Heart right ventricle (tissue), 16 donors: ENCODE results near the gene TSKS. TPM values are rescaled to one million over a fixed set of nuclear protein-coding genes. Genes with fewer than 3 reads are reported as not detected.
A peak's percentile ranks its signal among the peaks of the same experiment; 100 is the strongest.

Experiments
- ATAC-seq, 8 donors: fragments of 200-7000 bp; cut with Tn5 transposase; one replicate each; pipeline ENCODE4 v1.9.1; 2020; ENCODE audit warnings: mild to moderate bottlenecking in 8 of 8, moderate library complexity in 8 of 8, moderate number of reproducible peaks in 1 of 8
- DNase-seq, 2 donors: peaks; one replicate each; pipeline ENCODE4 v3.0.0-alpha.2; 2020
- H3K27ac ChIP-seq, 10 donors: fragments of 200-600 bp; sonication (generic) in 2 of 10; one replicate each; pipeline versions ENCODE4 v1.5.0 to v1.8.0; 2020 to 2022; ENCODE audit warnings: mild to moderate bottlenecking in 3 of 10
- H3K27me3 ChIP-seq, 7 donors: fragments of 200-600 bp; one replicate each; pipeline ENCODE4 v1.8.0; 2021 to 2022; ENCODE audit warnings: mild to moderate bottlenecking in 2 of 7
- H3K36me3 ChIP-seq, 9 donors: fragments of 200-600 bp; sonication (generic) in 1 of 9; one replicate each; pipeline versions ENCODE4 v1.5.0 to v1.8.0; 2020 to 2022; ENCODE audit warnings: mild to moderate bottlenecking in 2 of 9
- H3K4me1 ChIP-seq, 9 donors: fragments of 200-600 bp; sonication (generic) in 1 of 9; one replicate each; pipeline versions ENCODE4 v1.5.0 to v1.8.0; 2020 to 2022; ENCODE audit warnings: mild to moderate bottlenecking in 4 of 9
- H3K4me3 ChIP-seq, 10 donors: fragments of 200-600 bp; sonication (generic) in 2 of 10; one replicate each; pipeline versions ENCODE4 v1.5.0 to v1.8.0; 2020 to 2022; ENCODE audit warnings: mild to moderate bottlenecking in 7 of 10, moderate library complexity in 2 of 10
- H3K9me3 ChIP-seq, 11 donors: fragments of 200-600 bp in 10 of 11; sonication (generic) in 2 of 11; one replicate each; pipeline versions ENCODE4 v1.5.0 to v1.8.0; 2013 to 2022; ENCODE audit warnings: mild to moderate bottlenecking in 2 of 11, control low read depth in 1 of 11, moderate library complexity in 1 of 11
- WGBS, 2 donors: extraction: QIAGEN DNeasy Blood & Tissue Kit; methylation state at CpG; one replicate each; pipeline ENCODE4 v1.1.7; 2013; ENCODE audit warnings: inconsistent platforms in 1 of 2; 5-methylcytosine and 5-hydroxymethylcytosine counted together
- intact Hi-C, 10 donors: fragments of 100-400 bp; cut with DNase I; formaldehyde crosslinking; loops; one replicate each; pipeline versions ENCODE4 v1.11.1 to v1.14.2; 2022
- polyA plus RNA-seq, 2 donors: library from polyadenylated mRNA; stranded (reverse); fragments of 200-250 nt; gene quantifications; one replicate each; pipeline ENCODE4 v1.2.3, GENCODE V29; 2013
- total RNA-seq, 10 donors: library from RNA; stranded (reverse); fragmentation: NEBNext Ultra II Directional in 3 of 10; extraction: Animal tissue kit (Norgen Biotek cat#: 25700) in 3 of 10; gene quantifications; one replicate each; pipeline versions ENCODE4 v1.2.1 to v1.2.4, GENCODE V29; 2021 to 2023
- TF ChIP-seq, protein P1 (sequence below), 9 donors: fragments of 200-600 bp; sonication (generic) in 2 of 9; IDR thresholded peaks; one replicate each; pipeline versions ENCODE4 v1.5.0 to v1.8.0; 2021 to 2022; ENCODE audit warnings: antibody characterized with exemption in 9 of 9, mild to moderate bottlenecking in 5 of 9, moderate library complexity in 1 of 9
- donor health status: Arrhythmogenic right ventricular cardiomyopathy.
- donor health status: ischemic (EF 13 %, LVEDD 7.1; RV severe dilation, severe dysfunction).
- donor health status: healthy with polysubstance abuse.
- donor health status: DM: no; HTN: yes; CAD: no.
- donor health status: DM: no; HTN: no; CAD: no.
- donor health status: ischemic (EF 25% LVEDD 6.9; RV normal size, moderate dysfunction).
- donor health status: ischemic (EF 25% LVEDD 5.7; RV mildly dilated, moderate dysfunction).
- donor health status: healthy.
- donor health status: DM: yes; HTN: yes; CAD: no.
- donor health status: Ischemic cardiomyopathy.
- donor health status: ischemic (EF 35%, LVEDD 5.7; RV mildly dilated, moderate dysfunction).
- donor health status: nonischemic (EF 11% LVEDD 7.7; RV severe dilation, severe dysfunction).
- donor health status: DM: yes; HTN: yes; CAD: no.
- donor health status: PGD.
- donor health status: ischemic (EF 29% LVEDD 5.4; RV normal size, mild dysfunction).
- donor health status: nonischemic (EF 23%, LVEDD 6.1; RV moderate dilation, normal function).

TSKS gene
- total and polyA plus RNA-seq, 12 donors = 0.15 to 3.4 (median 0.40) TPM; not detected in 2

DNA sequence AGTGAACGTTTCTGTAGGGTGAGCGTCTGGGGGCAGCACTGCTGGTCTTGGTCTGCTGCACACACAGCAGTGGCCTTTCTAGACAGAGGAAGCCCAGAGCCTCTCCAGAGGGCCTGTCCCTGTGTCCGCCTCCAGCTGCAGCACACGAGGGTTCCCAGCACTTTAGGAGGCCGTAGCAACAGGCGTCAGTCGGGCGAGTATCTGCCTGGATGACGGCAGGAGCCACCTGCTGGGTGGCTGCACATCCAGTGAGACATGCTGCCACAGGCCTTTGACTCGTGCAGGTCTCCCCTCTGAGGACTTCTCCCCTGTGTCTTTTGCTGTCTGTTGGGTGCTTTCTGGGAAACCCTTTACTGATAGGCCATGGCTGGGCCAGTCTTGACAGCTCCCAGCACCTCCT, 25.8 kb upstream of the TSKS start:
- 82 to 84% methylated on average over 10 of the region's 10 CpGs for WGBS, 2 donors
- peaks cover 0 to 18% (median 9%) of the 10 kb centered on the region in 9 donors for H3K4me1 ChIP-seq
- intact Hi-C loops = no loop called here

DNA sequence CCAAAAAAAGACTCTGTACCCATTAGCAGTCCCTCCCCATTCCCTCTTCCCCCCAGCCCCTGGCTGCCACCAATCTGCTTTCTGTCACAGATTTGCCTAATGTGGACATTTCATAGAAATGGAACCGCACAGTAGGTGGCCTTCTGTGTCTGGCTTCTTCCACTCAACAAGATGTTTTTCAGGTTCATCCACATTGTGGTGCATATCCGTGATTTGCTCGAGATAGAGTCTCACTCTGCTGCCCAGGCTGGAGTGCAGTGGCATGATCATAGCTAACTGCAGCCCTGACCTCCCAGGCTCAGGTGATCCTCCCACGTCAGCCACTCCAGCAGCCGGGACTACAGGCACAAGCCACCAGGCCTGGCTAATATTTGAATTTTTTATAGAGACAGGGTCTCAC, 24.6 kb upstream of the TSKS start:
- Histone ChIP-seq H3K4me1 (peaks cover 0 to 18% (median 9%) of the 10 kb centered on the region in 9 donors), H3K27ac (no peak overlapping the region), H3K4me3 (no peak overlapping the region), H3K9me3 (no peaks in the 10 kb centered on the region), H3K36me3 (peaks cover 0 to 97% (median 33%) of the 10 kb centered on the region in 9 donors), H3K27me3 (no peaks in the 10 kb centered on the region)
- DNase-seq (no peak), ATAC-seq (no peak)
- 88 to 90% methylated on average over 5 of the region's 5 CpGs for WGBS, 2 donors
- intact Hi-C loops = no loop called here
- TF ChIP-seq, protein P1, sequence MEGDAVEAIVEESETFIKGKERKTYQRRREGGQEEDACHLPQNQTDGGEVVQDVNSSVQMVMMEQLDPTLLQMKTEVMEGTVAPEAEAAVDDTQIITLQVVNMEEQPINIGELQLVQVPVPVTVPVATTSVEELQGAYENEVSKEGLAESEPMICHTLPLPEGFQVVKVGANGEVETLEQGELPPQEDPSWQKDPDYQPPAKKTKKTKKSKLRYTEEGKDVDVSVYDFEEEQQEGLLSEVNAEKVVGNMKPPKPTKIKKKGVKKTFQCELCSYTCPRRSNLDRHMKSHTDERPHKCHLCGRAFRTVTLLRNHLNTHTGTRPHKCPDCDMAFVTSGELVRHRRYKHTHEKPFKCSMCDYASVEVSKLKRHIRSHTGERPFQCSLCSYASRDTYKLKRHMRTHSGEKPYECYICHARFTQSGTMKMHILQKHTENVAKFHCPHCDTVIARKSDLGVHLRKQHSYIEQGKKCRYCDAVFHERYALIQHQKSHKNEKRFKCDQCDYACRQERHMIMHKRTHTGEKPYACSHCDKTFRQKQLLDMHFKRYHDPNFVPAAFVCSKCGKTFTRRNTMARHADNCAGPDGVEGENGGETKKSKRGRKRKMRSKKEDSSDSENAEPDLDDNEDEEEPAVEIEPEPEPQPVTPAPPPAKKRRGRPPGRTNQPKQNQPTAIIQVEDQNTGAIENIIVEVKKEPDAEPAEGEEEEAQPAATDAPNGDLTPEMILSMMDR (IDR thresholded peaks at IDR 0.05) = no peak

More for the DNA sequence above, 25.8 kb upstream of the TSKS start:
- TF ChIP-seq, protein P1 (IDR thresholded peaks at IDR 0.05) = no peak
- no peak overlapping the region for H3K27ac ChIP-seq
- DNase-seq (no peak), ATAC-seq (no peak)
- no peak overlapping the region for H3K4me3 ChIP-seq
- no peaks in the 10 kb centered on the region for H3K9me3 ChIP-seq
- H3K27me3 ChIP-seq = no peaks in the 10 kb centered on the region
- peaks cover 0 to 97% (median 33%) of the 10 kb centered on the region in 9 donors for H3K36me3 ChIP-seq

DNA sequence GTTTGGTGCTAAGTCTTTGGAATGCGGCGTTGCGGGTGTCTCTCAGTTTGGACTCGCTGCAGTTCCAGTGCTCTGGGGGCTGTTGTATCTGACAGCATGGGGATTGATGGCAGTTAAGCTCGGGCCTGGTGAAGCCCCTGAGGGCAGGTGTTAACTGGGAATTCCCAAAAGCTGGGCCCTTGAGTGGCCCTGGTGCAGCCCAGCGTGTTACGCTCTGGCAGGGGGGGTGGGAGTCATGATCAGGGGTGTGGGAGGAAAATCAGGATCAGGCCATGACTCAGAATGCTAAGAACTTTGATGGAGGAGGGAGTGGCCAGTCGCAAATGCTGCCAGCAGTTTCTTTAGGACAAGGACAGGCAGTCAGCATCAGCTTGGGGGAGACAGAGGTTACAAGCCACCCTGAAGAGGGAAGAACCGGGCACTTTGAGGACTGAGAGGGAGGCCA, 23.3 kb upstream of the TSKS start:
- no peaks in the 10 kb centered on the region for H3K27me3 ChIP-seq
- intact Hi-C loops = no loop called here
- TF ChIP-seq, protein P1 (IDR thresholded peaks at IDR 0.05) = no peak
- H3K27ac ChIP-seq = no peak overlapping the region
- ATAC-seq (peak in 3 of 8 donors; percentile 19 to 38 (median 37)), DNase-seq (no peak)
- H3K36me3 ChIP-seq = peaks cover 0 to 96% (median 34%) of the 10 kb centered on the region in 9 donors
- H3K4me3 ChIP-seq = no peak overlapping the region
- peaks cover 0 to 19% (median 9%) of the 10 kb centered on the region in 9 donors for H3K4me1 ChIP-seq
- 71 to 81% methylated on average over 9 of the region's 9 CpGs for WGBS, 2 donors
- H3K9me3 ChIP-seq = no peaks in the 10 kb centered on the region

DNA sequence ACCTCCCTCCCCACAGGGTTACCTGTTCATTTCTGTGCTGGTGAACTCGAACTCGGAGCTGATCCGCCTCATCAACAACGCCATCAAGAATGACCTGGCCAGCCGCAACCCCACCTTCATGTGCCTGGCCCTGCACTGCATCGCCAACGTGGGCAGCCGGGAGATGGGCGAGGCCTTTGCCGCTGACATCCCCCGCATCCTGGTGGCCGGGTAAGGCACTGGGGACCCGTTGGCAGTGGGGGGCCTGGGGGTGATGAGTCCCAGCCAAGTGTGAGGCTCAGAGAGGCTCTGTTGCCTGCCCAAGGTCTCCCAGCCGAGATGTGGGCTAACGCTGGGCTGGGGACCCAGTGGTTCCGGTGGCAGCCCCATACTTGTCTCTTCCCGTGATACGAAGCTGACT, 19.4 kb upstream of the TSKS start:
- 96% methylated on average over 18 of the region's 18 CpGs for WGBS, 2 donors

More for the DNA sequence above, 19.4 kb upstream of the TSKS start:
- peaks cover 0 to 76% (median 34%) of the 10 kb centered on the region in 9 donors for H3K36me3 ChIP-seq
- peaks cover 0 to 34% (median 0%) of the 10 kb centered on the region in 9 donors for H3K4me1 ChIP-seq
- ATAC-seq (no peak), DNase-seq (no peak)
- H3K4me3 ChIP-seq = no peak overlapping the region
- no peaks in the 10 kb centered on the region for H3K27me3 ChIP-seq
- intact Hi-C loops = no loop called here
- TF ChIP-seq, protein P1 (IDR thresholded peaks at IDR 0.05) = no peak
- H3K27ac ChIP-seq = no peak overlapping the region
- no peaks in the 10 kb centered on the region for H3K9me3 ChIP-seq
